GM12865 (cell line): ENCODE measurements around the gene KCNJ5.

Experiments used
- DNase-seq: peaks from one replicate; pipeline ENCODE4 v3.0.0; 2010; ENCODE audit warnings: low read depth
- H3K4me3 ChIP-seq: 2 replicates; pipeline ENCODE4 v1.5.1; 2011; ENCODE audit warnings: mild to moderate bottlenecking, low read depth, low read length, control low read depth
- TF ChIP-seq, protein P1 (sequence below): IDR thresholded peaks from 2 replicates; pipeline ENCODE4 v1.5.1; 2011; ENCODE audit warnings: low read length, control low read depth, low read depth, inconsistent platforms; ENCODE audit not compliant: insufficient read depth; ENCODE audit errors: missing control alignments

Gene KCNJ5

DNA sequence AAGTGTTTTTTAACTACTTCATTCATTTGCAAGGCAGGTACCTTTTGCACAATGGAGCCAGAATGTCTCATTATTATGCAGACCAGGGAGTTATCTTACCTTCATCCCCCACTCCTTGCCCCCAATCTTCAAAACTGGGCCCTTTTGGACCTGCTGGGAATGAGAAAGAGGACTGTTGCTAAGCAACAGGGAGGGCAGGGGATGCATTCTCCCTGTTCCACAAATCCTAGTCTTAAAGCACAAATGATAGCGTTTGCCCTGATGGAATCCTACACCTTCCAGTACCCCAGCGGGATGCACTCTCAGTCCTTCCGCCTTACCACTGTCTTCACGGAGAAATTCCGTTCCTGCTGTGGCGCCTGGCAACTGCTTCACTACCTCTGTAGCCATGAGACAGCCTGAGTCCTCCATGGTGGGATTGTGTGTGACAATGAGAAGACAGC, 20.0 kb upstream of the KCNJ5 start:
- TF ChIP-seq, protein P1, sequence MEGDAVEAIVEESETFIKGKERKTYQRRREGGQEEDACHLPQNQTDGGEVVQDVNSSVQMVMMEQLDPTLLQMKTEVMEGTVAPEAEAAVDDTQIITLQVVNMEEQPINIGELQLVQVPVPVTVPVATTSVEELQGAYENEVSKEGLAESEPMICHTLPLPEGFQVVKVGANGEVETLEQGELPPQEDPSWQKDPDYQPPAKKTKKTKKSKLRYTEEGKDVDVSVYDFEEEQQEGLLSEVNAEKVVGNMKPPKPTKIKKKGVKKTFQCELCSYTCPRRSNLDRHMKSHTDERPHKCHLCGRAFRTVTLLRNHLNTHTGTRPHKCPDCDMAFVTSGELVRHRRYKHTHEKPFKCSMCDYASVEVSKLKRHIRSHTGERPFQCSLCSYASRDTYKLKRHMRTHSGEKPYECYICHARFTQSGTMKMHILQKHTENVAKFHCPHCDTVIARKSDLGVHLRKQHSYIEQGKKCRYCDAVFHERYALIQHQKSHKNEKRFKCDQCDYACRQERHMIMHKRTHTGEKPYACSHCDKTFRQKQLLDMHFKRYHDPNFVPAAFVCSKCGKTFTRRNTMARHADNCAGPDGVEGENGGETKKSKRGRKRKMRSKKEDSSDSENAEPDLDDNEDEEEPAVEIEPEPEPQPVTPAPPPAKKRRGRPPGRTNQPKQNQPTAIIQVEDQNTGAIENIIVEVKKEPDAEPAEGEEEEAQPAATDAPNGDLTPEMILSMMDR: no peak
- no peak overlapping the region for H3K4me3 ChIP-seq
- DNase-seq: no peak

DNA sequence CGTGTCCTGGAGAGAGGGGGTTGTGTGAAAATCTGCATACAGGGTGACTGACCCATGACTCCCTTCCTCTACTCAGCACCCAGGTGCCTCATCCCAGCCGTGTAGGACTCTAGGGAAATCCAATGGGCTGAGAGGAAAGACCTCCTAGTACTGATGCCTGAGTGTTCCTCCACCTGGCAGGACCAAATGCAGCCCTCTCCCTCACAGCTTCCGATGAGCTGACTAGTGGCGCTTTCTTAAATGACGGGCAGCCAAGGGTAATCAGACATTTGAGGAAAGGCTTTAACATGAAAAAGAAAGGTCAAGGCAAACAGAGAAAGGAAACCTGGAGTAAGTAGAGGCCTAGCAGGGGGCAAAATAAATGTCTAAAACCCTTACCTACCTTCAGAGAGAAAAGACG, 19.1 kb upstream of the KCNJ5 start:
- TF ChIP-seq, protein P1: no peak
- no peak overlapping the region for H3K4me3 ChIP-seq
- DNase-seq: no peak

DNA sequence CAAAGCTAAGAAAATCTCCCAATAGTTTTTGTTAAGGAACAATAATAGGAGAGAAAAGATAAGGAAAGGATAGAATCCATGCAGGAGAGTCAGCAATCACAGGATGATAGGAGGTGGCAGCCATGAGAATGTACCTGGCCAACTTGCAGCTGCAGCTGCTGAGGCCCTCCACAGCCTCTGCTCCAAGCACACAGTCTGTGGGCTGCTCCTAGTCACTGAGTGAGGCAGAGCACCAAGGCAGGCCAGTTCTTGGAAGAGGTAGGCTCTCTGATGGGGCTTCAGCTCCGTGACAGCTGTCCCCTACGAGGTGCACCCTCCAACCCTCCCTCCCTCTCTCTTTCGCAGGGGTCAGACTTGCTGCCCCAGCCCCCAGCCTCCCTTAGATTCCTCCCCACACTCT, 18.6 kb upstream of the KCNJ5 start:
- TF ChIP-seq, protein P1: no peak
- no peak for DNase-seq
- no peak overlapping the region for H3K4me3 ChIP-seq

DNA sequence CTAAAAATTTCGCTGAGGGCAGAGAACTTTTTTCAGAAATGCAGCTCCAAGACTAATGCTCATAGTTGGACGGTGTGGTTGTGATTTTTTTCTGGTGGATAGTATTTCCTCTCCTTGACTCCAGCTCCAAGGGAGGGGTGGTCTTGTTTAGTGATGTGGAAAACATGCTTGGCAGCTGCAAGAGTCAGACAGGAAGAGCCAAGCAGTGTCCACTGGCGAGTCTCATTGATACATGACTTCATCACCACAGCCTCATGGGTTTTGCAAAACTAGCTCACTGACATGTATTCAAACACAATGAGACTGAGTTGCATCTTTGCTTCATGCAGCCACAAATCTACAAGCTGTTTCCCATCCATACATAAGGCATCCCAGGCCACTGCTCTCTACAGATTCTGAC, 16.7 kb upstream of the KCNJ5 start:
- TF ChIP-seq, protein P1: no peak
- no peak for DNase-seq
- no peak overlapping the region for H3K4me3 ChIP-seq

DNA sequence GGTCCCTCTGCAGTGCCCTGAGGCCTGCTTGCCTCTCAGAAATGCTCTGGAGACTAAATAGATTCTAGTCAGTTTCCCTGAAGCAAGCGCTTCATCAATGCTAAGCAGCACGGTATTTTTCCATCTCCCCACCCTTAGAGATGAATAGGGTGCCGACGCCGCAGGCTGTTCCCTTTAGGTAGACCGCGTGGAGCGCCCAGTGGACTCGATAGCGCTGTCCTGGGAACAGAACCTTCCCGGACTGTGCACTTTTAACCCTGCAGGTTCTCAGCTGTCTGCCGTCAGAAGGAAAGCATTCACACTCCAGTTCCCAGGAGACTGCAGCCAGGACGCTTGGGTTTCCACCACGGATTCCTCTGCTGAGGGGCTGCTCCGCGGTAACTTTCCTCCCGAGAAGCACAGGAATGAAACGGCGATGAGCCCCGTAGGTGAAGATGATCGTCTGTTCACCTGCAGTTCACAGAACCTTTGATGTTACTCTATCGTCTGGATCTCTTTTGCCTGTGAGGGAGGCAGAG, 15.0 kb upstream of the KCNJ5 start:
- no peak overlapping the region for H3K4me3 ChIP-seq
- no peak for DNase-seq
- TF ChIP-seq, protein P1: no peak

DNA sequence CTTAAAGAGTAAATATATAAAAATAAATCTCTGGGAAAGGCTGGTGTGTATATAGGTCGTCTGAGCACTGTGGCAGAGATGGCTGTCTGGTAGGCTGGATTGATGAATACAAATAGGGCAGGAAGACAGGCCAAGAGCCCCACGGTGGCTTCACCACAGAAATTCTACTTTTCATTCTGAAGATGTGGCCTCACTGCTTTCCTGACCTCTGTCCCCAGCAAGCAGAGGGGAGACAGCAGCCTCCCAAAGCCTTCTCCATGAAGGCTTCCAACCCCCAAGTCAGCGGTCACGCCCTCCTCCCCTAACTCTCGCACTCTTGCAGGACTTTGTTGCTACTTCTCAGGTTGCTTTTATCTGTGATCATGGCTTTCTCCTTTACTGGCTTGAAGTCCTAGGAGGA, 13.4 kb upstream of the KCNJ5 start:
- H3K4me3 ChIP-seq: no peak overlapping the region
- DNase-seq: no peak
- TF ChIP-seq, protein P1: no peak

DNA sequence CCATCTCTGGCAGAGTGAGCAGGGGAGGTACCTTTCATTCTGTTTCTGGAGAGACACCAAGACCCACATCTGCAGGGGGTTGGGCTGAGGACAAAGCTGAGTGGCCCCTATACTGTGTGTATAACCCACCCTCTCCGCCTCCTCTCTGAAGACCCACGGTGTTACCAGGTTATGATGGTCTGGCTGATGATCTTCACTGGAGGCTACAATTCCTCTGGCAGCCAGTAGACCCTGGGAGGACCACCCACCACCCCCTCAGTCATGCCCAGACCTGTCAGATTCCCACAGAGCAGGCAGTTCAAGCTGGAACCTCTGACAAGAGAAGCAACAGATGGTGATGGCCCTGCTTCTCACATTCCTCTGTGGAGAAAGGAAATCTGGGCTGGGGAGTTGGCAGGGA, 12.7 kb upstream of the KCNJ5 start:
- no peak for DNase-seq
- no peak overlapping the region for H3K4me3 ChIP-seq
- TF ChIP-seq, protein P1: no peak
